Skin of body (tissue), 2 donors: Measurements from ENCODE around the gene COL20A1. TPM values are rescaled to one million over a fixed set of nuclear protein-coding genes. Genes with fewer than 3 reads are reported as not detected.

Experiments used
- DNase-seq: peaks from one replicate; lab custom pipeline; 2025; lab: John Stamatoyannopoulos, UW
- total RNA-seq: library from RNA; depleted of rRNA; stranded (reverse); fragments of >200 nt; gene quantifications from one replicate; pipeline ENCODE4 v1.2.3, GENCODE V29; 2014

The COL20A1 gene
- total RNA-seq, 1 donor from 2014 or later: 2.0 TPM

DNA sequence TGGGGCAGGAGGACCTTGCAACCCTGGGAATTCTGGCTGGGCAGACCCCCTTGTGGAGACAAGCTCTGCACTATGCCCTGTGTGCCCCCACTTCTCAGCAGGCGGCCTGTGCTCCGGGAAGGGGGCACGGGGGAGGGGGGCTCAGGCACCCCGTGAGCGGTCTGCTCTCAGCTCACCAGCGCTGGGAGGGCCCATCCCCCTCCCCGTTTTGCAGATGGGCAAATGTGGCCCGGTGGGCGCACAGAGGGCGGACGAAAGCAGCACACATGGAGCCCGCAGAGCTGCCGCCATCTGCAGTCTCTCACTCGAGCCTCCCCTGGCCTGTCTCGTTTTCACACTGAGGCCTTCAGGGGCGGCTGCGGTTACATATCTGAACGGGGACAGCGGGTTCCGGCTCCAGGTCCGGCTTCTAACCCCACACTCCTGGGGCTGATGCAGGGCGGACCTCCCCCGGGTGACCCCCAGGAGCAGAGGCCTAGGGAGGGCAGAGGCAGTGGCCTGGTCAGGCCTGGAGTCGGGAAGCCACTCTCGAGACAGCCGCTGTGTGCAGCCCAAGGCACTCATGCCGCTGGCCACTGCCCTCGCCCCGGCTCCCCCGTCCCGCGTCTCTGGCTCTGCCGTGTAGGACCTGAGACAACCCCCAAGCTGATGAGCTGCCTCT lies 54.2 kb downstream of the COL20A1 start:
- DNase-seq: no peak

DNA sequence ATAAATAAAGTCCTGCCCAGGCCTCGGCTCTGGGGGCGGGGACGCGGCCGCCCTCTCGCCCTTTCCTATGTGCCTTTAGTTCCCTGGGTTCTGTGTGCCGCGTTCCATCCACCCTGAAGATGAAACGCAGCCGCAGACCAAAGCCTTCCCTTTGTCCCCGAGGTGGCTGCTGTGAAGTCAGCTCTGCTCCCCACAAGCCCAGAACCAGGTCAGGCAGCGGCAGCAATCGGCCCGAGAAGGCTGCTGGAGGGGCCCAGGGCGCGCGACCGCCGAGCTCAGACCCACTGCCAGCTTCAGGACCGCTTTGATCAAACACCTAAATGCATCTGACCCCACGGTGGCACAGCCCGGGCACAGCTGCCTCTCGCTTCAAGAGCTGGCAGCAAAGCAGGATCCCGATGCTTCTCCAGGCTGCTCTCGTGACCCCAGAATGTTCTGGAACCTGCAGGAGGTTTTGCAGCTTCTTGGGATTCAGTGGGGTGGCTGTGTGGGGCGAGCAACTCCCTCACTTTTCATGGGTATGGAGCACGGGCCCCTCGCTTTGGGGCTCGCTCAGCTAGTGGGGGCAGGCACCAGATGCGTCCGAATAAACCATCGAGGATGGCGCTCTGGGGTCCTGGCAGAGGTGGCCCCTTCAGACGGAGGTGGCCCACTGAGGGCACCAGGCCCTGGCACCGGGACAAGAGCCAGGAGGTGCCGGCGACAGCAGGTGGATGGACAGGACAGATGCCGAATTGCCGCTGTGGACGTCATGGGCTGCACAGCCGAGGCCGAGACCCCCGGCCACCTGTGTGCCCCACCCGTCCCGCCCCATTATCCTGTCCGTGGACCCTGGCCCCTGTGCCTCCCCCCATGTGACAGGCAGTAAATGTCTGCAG lies 55.2 kb downstream of the COL20A1 start:
- no peak for DNase-seq

DNA sequence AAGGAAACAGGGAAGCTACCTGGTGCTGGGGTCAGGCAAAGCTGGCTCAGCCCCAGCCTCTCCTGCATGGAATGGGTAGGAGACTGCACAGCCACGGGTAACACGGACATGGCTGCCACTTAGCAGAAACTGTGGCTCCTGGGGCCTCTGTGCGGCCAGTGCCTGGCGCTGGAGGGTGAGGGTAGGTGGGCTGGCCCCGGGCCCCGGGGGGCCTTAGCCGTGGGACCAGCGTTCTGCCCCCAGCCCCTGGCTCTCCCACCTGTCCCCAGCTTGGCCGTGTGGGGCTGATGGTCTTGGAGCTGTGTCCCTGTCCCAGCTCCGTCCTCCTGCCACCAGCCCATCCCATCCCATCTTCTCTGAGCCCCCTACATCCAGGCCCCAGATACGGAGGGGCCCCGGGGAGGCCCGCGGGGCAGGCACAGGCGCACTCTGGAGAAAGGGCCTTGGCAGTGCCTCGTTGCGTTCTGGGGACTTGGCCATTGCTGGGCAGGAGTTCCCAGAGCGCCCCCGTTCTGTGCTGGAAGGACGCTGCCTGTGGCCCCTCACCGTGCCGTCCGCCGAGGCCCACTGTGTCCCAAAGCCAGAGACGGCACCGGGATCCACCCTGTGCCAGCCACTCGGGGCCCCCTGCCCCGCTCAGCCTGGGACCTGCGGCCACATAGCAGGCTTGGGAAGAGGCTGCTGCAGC lies 56.0 kb downstream of the COL20A1 start:
- no peak for DNase-seq

DNA sequence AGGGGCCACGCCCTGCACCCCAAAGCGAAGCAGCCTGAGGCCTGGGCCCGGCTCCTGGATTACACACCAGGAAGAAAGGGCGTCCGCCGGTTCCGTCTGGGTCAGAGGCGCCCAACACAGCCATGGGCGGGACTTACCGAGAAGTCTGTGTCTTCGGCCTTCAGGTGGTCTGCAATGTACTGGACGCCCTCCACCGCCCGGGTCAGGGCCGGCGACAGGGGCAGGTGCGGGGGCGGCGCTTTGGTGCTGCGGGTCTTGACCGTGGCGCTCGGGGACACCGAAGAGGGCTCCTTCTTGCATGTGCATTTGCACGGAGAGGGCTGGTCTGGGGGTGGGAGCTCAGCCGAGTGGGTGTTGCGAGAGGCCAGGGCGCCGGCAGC lies 56.5 kb downstream of the COL20A1 start:
- DNase-seq: no peak

DNA sequence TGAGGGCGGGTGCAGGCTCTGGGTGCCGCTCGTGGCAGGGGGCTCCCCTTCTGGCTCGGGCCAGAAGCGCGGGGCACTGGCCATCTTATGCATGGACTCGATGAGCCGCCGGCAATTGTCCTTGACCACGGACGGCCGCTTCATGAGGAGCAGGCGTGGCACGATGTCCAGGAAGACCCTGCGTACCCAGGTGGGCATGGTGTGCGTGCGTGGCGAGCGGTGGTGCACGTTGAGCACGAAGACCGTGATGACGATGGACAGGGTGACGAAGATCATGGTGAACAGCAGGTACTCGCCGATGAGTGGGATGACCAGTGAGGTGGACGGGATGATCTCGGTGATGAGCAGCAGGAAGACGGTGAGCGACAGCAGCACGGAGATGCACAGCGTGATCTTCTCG lies 57.2 kb downstream of the COL20A1 start:
- DNase-seq: no peak

DNA sequence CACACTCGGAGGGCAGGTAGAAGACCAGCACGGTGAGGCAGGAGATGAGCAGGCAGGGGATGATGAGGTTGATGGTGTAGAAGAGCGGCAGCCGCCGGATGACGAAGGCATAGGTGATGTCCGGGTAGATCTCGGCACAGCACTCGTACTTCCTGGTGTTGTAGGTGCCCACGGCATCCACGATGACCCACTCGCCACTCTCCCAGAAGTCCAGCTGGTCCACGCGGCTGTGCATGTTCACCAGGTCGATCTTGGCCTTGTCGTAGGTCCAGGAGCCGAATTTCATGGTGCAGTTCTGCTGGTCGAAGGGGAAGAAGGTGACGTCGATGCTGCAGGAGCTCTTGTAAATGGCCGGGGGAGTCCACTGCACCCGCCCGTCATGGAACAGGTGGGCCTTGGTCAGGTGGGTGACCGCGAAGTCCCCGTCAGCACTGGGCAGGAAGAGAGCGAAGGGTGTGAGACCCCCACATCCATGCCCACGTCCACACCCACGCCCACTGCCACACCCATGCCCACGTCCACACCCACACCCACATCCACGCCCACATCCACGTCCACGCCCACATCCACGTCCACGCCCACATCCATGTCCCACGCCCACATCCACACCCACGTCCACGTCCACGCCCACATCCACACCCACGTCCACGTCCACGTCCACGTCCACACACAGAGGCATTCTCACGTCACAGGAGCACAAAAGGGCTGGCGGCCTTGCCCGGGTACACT lies 57.8 kb downstream of the COL20A1 start:
- DNase-seq: no peak

DNA sequence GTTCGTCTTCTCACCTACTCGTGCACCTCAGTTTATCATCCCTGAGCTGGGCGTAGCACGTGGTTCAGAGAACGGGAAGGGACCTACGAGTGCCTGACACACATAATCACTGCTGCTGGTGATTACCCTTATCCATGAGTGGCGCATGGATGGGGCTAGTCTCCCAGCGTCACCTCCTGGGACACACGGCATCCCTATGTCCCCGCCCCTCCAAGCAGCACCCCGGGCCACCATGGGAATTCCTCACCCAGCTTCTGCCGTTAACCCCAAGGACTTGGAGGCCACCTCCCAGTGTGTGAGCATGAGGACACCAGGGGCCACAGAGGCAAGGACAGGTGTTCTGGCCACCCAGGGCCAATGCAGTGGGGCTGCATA lies 58.3 kb downstream of the COL20A1 start:
- no peak for DNase-seq

DNA sequence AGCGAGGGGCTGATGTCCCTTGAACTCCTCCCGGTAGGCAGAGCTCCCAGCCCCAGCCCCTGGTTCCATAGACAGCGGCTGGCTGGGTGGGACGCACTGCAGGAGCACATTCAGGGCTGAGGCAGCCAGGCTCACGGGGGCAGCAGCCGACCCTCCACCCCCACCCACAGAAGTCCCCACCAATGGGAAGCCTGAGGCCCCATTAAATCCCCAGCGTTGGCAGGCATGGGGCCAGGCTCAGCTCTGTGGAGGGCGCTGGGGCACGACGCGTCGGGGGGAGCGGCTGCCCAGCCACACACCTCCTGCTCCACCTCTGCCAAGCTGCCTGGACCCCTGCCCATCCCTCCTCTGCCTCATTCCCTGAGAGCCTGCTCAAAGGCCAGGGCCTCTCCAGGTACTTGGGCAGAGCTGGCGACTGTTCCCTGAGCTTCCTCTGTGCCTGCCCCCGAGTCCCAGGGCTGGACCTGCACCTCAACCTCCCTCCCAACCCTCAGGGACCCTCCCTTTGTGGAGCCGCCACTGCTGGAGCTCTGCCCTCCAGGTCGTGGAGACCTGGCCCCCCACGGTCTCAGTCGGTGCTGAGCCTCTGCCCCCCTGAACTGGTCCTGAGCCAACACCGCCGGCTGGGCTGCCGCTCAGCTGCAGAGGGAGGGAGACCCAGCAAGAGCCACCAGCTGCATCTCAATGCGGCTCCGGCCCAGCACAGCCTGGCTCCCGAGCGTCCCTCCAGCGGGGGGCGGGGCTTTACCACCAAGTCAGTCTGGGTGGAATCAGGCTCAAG lies 59.0 kb downstream of the COL20A1 start:
- DNase-seq: no peak

DNA sequence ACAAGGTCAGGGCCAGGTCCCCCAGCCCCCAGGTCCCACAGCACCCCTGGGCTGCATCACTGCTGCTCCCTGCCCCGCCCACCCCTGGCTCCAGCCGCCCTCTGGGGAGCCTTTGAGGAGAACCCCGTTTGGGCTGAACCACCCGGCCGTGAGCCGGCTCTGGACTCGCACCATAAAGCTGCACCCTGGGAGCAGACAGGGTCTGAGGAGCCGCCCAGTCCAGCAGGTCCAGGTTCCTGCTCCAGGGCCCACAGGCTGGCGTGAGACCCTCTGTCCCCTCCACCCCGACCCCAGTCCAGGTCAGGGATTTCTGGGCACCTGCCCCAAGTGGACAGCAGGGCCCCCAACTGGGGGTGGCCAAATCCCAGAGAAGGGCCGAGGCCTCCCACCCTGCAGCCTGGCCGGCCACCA lies 59.8 kb downstream of the COL20A1 start:
- DNase-seq: no peak

DNA sequence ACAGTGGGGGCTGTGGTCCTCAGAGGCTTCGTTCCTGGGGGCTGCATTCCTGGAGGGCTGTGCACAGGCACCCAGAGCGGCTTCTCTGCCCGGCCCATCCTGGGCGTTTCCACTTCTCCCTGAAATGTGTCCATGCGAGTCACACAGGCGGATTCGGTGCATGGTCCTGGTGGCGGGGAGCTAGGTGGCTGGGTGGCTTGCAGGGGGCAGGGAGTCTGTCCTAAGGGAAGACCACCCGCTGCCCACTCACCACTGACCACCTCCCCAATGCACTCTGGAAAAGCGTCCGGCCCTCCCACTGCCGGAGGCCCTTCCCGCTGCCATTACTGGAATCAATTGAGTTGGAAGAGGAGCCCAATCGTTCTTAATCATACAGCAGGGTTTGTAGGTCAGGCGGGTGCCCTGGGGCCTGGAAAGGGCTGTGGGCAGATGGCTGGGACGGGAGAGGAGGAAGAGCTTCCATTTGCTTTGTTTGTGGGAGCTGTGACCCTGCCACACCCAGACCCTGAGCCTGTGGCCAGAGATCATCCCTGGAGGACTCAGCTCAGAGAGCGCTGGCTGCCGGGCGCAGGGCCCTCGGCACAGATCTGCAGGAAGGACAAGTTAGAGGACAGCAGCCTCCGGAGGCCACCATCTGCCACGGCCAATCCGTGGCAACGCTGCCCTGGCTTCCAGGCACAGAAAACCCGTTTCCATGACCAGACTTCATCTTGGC lies 61.8 kb downstream of the COL20A1 start:
- DNase-seq: no peak

DNA sequence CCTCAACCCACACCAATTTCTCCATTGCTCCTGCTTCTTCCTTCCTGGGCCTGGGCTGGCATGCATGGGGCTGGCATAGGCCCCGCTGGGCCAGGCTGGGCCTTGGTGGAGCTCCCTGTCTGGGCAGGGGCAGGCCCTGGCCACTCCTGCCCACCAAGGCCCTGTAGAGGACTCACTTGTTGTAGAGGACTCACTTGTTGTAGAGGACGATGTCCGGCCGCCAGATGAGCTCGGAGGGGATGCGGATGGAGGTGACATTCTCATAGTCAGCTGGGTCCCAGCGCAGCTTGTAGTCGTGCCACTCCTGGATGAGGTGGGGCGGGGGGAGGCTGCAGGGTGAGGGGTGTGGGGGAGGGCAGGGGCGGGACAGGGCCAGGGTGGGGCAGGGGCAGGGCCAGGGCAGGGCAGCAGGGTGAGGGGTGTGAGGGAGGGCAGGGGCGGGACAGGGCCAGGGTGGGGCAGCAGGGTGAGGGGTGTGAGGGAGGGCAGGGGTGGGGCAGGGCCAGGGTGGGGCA lies 62.9 kb downstream of the COL20A1 start:
- DNase-seq: no peak

DNA sequence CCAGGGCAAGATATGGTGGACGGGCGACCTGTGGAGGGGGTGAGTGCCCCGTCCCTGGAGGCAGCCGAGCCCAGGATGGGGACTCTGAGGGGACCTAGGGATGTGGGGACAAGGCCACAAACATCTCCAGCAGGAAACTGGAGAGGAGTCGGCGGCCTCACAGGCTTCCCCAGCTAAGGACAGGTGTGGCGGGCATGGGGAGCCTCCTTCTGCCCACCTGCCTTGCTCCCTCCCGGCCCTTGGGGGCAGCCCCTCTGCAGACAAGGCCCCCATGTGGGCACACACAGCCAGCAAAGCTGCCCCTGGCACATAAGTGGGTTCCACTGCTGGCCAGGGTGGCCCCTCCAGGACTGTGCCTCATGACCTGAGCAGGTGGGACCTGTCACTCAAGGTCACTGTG lies 63.5 kb downstream of the COL20A1 start:
- DNase-seq: no peak

DNA sequence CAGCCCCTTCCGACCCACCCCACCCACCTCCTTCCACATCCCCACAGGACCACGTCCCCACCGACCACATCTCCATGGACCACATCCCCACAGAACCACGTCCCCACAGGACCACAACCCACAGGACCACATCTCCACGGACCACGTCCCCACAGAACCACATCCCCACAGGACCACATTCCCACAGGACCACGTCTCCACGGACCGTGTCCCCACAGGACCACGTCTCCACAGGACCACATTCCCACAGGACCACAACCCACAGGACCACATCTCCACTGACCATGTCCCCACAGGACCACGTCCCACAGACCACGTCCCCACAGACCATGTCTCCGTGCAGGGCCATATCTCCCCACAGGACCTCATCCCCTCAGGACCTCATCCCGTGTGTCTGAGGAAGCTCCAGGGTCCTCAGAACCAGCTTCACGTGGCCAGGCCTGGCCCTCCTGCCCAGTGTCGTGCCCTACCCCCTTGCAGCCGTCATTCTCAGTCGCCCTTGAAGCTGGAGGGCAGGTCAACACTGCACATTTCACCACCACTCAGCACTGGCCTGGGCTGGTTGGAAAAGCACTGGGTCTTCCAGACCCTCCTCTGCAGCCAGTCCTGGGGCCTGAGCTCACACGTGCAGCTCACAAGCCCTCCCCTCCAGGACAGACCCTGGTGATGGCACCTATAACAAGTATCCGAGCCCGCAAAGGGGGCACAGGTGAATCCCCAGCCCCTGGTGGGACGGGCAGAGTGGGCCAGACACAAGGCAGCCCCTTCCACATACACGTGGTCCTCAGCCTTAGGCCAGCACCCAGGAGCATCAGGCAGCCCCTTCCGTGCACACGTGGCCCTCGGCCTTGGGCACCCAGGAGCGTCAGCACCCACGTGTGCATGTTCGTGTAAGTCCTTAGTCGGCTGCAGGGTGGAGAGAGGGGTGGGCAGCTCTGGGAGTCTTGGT lies 64.2 kb downstream of the COL20A1 start:
- DNase-seq: no peak

DNA sequence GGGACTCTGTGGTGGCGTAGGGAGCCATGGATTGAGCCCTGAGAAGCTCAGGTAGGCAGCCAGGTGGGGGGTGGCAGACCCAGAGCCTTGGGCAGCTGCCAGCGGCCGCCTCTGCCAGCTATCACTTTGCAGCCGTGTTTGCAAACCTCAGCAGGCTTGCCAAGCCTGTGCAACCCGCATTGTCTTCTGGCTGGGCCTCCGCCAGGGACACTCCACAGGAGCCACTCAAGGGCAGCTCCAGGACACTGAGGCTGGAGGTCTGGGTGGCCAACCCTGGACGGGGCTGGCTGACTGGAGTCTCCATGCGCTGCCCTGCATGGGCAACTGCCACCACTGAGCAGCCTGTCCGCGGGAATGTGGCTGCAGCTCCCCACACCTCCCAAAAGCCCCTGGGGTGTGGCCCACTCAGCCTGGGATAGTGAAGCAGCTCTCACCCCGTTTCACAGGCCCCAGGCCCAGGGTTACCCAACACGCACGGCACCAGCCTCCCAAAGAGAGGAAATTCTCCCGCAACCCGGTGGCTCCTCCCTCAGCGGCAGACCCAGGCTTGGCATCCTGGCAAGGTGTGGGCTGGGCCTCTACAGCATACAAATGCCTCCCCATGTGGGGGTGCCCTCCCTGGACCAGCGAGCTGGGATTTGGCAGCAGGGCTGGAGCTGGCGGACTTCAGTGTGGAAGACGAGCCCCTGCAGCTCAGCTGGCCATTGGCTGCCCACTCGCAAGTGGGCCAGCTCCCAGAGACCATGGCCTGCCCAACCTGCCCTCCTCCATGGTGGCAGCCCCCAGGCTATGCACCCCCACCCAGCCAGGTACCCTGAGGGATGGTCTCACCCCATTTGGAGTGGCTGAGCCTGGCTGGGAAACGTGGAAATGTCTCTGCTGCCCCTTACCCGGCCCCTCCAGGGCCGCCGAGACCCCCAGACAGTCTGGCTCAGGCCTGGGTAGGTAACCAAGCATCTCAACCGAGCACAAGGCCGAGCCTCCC lies 65.2 kb downstream of the COL20A1 start:
- no peak for DNase-seq

DNA sequence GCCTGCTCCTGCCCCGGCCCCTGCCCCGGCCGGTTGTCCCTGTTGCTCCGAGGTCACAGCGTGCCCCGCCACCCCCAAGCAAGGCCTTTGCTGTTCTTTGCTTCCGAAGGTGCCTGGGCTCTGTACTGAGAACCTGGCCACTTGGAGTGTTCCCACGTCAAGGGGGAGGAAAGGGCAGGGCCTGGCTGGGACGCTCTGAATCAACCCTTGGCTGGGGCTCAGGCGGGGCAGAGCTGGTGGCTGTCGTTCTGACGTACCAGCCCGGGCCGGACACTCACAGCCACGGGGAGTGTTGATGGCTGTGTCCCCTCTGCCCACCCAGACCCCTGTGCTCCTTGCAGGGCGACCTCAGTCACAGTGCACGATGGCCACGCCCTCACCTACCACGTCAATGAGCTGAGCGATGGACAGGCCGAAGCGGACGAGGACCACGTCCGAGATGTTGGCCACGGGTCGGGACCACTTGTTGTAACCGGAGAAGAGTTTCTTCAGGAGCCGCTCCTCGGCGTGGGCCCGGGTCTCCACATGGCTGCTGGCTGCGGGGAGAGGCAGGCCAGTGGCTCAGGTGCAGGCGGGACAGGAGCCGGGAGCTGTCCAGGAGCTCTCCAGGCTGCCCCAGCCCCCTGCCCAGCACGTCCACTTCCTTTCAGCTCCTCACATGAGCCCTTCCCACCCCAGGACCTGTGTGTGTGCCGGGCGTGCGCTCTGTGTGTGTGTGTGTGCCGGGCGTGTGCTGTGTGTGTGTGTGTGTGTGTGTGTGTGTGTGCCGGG lies 66.4 kb downstream of the COL20A1 start:
- no peak for DNase-seq

DNA sequence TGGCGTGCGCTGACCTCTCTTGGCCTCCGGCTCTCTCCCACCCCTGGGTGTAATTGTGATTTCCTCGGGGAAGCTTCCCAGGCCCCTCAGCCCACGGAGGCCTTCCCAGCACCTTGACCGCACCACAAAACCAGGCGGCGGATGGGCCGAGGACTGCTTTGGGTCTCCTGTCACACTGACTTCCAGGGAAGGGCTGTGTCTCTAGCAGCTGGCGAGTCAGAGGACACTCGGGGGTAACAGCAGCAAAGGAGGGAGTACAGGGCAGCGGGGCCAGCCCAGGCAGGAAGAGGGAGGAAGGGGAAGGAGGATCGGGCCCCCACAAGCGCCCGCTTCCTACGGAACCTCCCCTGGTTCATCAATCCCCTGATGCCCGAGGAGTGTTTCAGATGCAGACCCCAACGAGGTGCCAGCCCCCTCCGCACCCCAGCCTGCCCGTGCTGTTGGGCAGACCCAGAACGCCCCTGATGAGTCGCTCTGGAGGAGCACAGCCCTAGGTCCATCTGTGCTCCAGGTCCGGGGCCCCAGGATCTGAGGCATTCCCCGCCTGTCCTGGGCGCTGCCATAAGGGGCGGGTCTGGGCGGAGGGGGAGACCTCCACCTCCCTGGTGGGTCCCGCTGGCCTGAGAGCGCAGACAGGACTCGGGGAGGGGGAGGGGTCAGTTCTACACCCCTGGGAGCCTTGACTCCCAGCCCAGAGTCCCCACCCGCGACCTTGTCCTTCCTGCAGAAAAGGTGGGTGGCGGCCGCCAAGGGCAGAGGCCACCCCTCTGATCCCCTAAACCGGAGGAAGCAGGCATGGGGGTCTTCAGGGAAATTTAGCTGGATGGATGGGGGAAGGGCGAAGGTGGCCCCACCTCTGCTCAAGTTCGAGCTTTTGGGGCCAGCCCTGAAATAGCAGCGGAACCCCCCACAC lies 67.2 kb downstream of the COL20A1 start:
- no peak for DNase-seq
